OCI-LY7 (cell line): ENCODE results near the gene MEF2C. TPM values are rescaled to one million over a fixed set of nuclear protein-coding genes. Genes with fewer than 3 reads are reported as not detected.

Source experiments
- BruUV-seq: library from RNA; stranded (reverse); fragments of 400-500 nt; replicated peaks from 2 replicates; lab custom pipeline; 2021; lab: Mats Ljungman, UMichigan
- CTCF ChIA-PET: fragments of 300-600 bp; sonication (Branson Sonifier 250); formaldehyde crosslinking; loops from one replicate; lab custom pipeline; 2022; ENCODE audit warnings: antibody characterized with exemption; ENCODE audit not compliant: unreplicated experiment; lab: Charles Lee
- POLR2A ChIA-PET: fragments of 300-600 bp; sonication (Branson Sonifier 250); formaldehyde crosslinking; loops from one replicate; lab custom pipeline; 2022; ENCODE audit warnings: antibody characterized with exemption; lab: Charles Lee
- DNase-seq: peaks from one replicate; pipeline ENCODE4 v3.0.0-alpha.2; 2015; ENCODE audit warnings: low spot score
- H2AFZ ChIP-seq: fragments of 200-600 bp; sonication (generic), shearing (Covaris generic); 2 replicates; pipeline ENCODE4 v1.6.1; 2014; ENCODE audit warnings: mild to moderate bottlenecking, antibody characterized with exemption, low read length, moderate library complexity
- H3K27ac ChIP-seq: fragments of 200-600 bp; sonication (generic); 2 replicates; pipeline ENCODE4 v1.5.1; 2014; ENCODE audit warnings: mixed run types, low read depth, mild to moderate bottlenecking, moderate library complexity, low read length, inconsistent platforms; ENCODE audit not compliant: poor library complexity, severe bottlenecking
- H3K36me3 ChIP-seq: fragments of 200-600 bp; sonication (generic); 2 replicates; pipeline ENCODE4 v1.6.1; 2014; ENCODE audit warnings: mild to moderate bottlenecking, antibody characterized with exemption, low read length, moderate library complexity, mixed read lengths; ENCODE audit not compliant: insufficient read depth
- H3K4me1 ChIP-seq: fragments of 200-600 bp; sonication (generic); 2 replicates; pipeline ENCODE4 v1.5.1; 2014; ENCODE audit warnings: mild to moderate bottlenecking, low read length; ENCODE audit not compliant: insufficient read depth, poor library complexity, severe bottlenecking
- H3K4me2 ChIP-seq: fragments of 200-600 bp; sonication (generic); 2 replicates; pipeline ENCODE4 v1.6.1; 2014; ENCODE audit warnings: mild to moderate bottlenecking, low read length
- H3K4me3 ChIP-seq: fragments of 200-600 bp; sonication (generic); 2 replicates; pipeline ENCODE4 v1.5.1; 2014; ENCODE audit warnings: mild to moderate bottlenecking, low read depth, low read length; ENCODE audit not compliant: poor library complexity, severe bottlenecking
- H3K79me2 ChIP-seq: fragments of 200-600 bp; sonication (generic); 2 replicates; pipeline ENCODE4 v1.6.1; 2016; ENCODE audit warnings: low read depth, mild to moderate bottlenecking, low read length, moderate library complexity, mixed read lengths; ENCODE audit not compliant: insufficient read depth
- H3K9me2 ChIP-seq: fragments of 200-600 bp; sonication (generic); 2 replicates; pipeline ENCODE4 v1.6.1; 2016; ENCODE audit warnings: mild to moderate bottlenecking, low read length, mixed read lengths; ENCODE audit not compliant: insufficient read depth
- H3K9me3 ChIP-seq: fragments of 200-600 bp; sonication (generic); 2 replicates; pipeline ENCODE4 v1.6.1; 2014; ENCODE audit warnings: mild to moderate bottlenecking, mixed run types, low read length, mixed read lengths
- H4K20me1 ChIP-seq: fragments of 200-600 bp; sonication (generic); 2 replicates; pipeline ENCODE4 v1.6.1; 2014; ENCODE audit warnings: mild to moderate bottlenecking, antibody characterized with exemption, low read length, moderate library complexity, mixed read lengths; ENCODE audit not compliant: insufficient read depth
- CTCF ChIP-seq: fragments of 200-600 bp; sonication (generic); conservative IDR thresholded peaks from 2 replicates; pipeline ENCODE4 v1.5.1; 2014; ENCODE audit warnings: mild to moderate bottlenecking, antibody characterized with exemption, low read length, moderate library complexity, mixed read lengths
- EZH2phosphoT487 ChIP-seq: fragments of 200-600 bp; sonication (generic); IDR thresholded peaks from 2 replicates; pipeline ENCODE4 v1.6.1; 2018; ENCODE audit warnings: low read depth, borderline replicate concordance, mild to moderate bottlenecking, mixed run types, antibody characterized with exemption, low read length, moderate library complexity, mixed read lengths
- intact Hi-C: fragments of 100-400 bp; cut with micrococcal nuclease; formaldehyde crosslinking; loops from one replicate; pipeline ENCODE4 v1.10.0; 2022; ENCODE audit not compliant: unreplicated experiment
- total RNA-seq, 2 experiments: library from RNA; depleted of rRNA in 1 of 2; stranded (reverse); fragments of >200 nt in 1 of 2; shearing (Covaris generic) in 1 of 2; gene quantifications; 2 replicates each; pipeline ENCODE4 v1.2.3, GENCODE V29; 2014 to 2022

MEF2C gene
- total RNA-seq, 2 experiments from 2014 or later = 5.5 to 57.6 TPM

- DNase-seq = no peak
- H3K4me1 ChIP-seq = peaks cover 6% of the 10 kb centered on the region
- no peak overlapping the region for H2AFZ ChIP-seq
- H3K9me2 ChIP-seq = no peaks in the 10 kb centered on the region
- no peaks in the 10 kb centered on the region for H3K79me2 ChIP-seq
- H3K4me3 ChIP-seq = no peak overlapping the region
- no TSS peak for BruUV-seq
- POLR2A ChIA-PET = interaction anchor here (1.2 kb wide), 1 partner anchor 122 kb away, joined by 3 read pairs; no protein-coding TSS in a partner anchor
- no peak overlapping the region for H3K27ac ChIP-seq
- no peak overlapping the region for H3K4me2 ChIP-seq
- TF ChIP-seq EZH2phosphoT487 = no peak
- no peak for TF ChIP-seq CTCF
- CTCF ChIA-PET = no interaction called here
- intact Hi-C loops = no loop called here
- H3K36me3 ChIP-seq = no peaks in the 10 kb centered on the region
- no peaks in the 10 kb centered on the region for H4K20me1 ChIP-seq
- H3K9me3 ChIP-seq = peaks cover 5% of the 10 kb centered on the region; the same call in 1 of the 2 replicates
Observed at GRCh38 chr5:88854769-88855168, 28.2 kb downstream of the MEF2C start.

GRCh38 chr5:88847420-88847819 lies 35.6 kb downstream of the MEF2C start:
- CTCF ChIA-PET = no interaction called here
- BruUV-seq = no TSS peak

More at GRCh38 chr5:88847420-88847819, 35.6 kb downstream of the MEF2C start:
- peaks cover 11% of the 10 kb centered on the region for H3K4me1 ChIP-seq
- POLR2A ChIA-PET = interaction anchor here (1.2 to 1.6 kb wide), 2 partner anchors 18 to 28 kb away, joined by 3 read pairs; no protein-coding TSS in a partner anchor
- no peak overlapping the region for H3K4me2 ChIP-seq
- no peaks in the 10 kb centered on the region for H3K36me3 ChIP-seq
- TF ChIP-seq CTCF = no peak
- no peak for TF ChIP-seq EZH2phosphoT487
- H3K4me3 ChIP-seq = no peak overlapping the region
- no peaks in the 10 kb centered on the region for H3K9me3 ChIP-seq
- H3K9me2 ChIP-seq = no peaks in the 10 kb centered on the region
- DNase-seq = no peak
- H3K79me2 ChIP-seq = no peaks in the 10 kb centered on the region
- intact Hi-C loops = no loop called here
- no peaks in the 10 kb centered on the region for H4K20me1 ChIP-seq
- no peak overlapping the region for H2AFZ ChIP-seq
- no peak overlapping the region for H3K27ac ChIP-seq
